22Rv1 (cell line): ENCODE data around the gene SCFD2.

Experiments
- H3K27ac ChIP-seq: fragments of 450-650 bp; 2 replicates; pipeline ENCODE4 v1.5.1; 2017
- ZFX ChIP-seq: fragments of 450-650 bp; IDR thresholded peaks from 2 replicates; pipeline ENCODE4 v1.6.1; 2017; ENCODE audit warnings: antibody characterized with exemption, borderline replicate concordance
- TF ChIP-seq, protein P1 (sequence below): fragments of 450-650 bp; IDR thresholded peaks from 2 replicates; pipeline ENCODE4 v1.5.1; 2017; ENCODE audit warnings: mild to moderate bottlenecking

SCFD2 gene

DNA sequence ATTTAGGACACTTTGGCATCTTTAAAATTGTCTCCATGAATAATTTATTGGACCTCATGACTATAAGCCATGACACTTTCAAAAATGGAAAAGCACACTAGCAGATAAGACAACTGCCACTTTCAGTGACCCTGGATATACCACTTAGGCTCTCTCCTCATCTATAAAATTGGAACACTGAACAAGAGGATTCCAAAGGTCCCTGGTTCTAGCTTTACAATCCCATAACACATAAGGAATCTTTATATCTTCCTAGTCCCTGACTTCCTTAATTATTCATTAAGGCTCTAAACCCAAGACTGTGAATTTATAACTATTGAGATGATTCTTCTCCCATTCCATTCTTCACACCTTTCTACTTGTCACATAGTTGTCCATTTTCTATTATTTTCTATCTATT is 190.2 kb downstream of the SCFD2 start:
- TF ChIP-seq ZFX = no peak
- TF ChIP-seq, protein P1, sequence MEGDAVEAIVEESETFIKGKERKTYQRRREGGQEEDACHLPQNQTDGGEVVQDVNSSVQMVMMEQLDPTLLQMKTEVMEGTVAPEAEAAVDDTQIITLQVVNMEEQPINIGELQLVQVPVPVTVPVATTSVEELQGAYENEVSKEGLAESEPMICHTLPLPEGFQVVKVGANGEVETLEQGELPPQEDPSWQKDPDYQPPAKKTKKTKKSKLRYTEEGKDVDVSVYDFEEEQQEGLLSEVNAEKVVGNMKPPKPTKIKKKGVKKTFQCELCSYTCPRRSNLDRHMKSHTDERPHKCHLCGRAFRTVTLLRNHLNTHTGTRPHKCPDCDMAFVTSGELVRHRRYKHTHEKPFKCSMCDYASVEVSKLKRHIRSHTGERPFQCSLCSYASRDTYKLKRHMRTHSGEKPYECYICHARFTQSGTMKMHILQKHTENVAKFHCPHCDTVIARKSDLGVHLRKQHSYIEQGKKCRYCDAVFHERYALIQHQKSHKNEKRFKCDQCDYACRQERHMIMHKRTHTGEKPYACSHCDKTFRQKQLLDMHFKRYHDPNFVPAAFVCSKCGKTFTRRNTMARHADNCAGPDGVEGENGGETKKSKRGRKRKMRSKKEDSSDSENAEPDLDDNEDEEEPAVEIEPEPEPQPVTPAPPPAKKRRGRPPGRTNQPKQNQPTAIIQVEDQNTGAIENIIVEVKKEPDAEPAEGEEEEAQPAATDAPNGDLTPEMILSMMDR = no peak
- no peak overlapping the region for H3K27ac ChIP-seq

DNA sequence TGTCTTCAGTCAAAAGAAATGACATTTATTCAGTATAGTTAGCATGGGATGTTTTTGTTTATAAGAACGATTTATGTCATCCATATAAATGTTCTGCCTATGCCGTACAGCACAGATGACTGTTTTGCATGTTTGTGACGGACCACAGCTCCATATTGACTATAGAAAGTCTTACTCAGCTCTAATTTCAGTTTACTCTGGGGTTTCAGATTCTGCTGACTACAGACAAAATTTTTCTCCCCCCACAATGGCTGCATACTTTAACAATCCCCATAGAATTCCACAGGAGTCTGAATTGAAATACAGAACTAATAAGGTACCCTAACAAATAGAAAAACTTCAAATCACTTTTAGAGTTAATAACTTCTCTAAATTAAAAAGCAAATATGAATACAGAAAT is 191.0 kb downstream of the SCFD2 start:
- H3K27ac ChIP-seq = no peak overlapping the region
- no peak for TF ChIP-seq ZFX
- TF ChIP-seq, protein P1 = no peak

DNA sequence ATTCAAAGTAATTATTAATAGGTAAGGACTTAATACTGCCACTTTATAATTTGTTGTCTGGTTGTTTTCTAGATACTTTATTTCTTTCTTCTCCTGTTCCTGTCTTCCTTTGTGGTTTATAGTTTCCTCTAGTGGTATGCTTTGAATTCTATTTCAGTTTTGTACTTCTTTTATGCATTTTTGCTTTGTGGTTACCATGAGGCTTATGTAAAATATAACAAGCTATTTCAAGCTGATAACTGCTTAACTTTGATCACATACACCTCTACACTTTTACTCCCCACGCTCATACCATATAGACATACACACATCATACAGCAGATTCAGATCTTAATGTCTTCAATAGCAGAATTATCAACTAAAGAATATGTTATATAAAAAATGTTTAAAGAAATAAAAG is 192.3 kb downstream of the SCFD2 start:
- TF ChIP-seq, protein P1 = no peak
- no peak for TF ChIP-seq ZFX
- no peak overlapping the region for H3K27ac ChIP-seq

DNA sequence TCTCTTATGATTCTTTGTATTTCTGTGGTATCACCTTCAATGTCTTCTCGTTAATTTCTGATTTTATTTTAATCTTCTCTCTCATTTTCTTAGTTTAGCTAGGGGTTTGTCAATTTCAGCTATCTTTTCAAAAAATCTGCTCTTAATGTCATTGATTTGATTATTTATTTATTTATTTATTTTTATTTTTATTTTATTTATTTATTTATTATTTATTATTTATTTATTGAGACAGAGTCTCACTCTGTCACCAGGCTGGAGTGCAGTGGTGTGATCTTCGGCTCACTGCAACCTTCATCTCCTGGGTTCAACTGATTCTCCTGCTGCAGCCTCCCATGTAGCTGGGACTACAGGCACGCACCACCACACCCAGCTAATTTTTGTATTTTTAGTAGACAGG is 194.1 kb downstream of the SCFD2 start:
- H3K27ac ChIP-seq = no peak overlapping the region
- TF ChIP-seq, protein P1 = no peak

DNA sequence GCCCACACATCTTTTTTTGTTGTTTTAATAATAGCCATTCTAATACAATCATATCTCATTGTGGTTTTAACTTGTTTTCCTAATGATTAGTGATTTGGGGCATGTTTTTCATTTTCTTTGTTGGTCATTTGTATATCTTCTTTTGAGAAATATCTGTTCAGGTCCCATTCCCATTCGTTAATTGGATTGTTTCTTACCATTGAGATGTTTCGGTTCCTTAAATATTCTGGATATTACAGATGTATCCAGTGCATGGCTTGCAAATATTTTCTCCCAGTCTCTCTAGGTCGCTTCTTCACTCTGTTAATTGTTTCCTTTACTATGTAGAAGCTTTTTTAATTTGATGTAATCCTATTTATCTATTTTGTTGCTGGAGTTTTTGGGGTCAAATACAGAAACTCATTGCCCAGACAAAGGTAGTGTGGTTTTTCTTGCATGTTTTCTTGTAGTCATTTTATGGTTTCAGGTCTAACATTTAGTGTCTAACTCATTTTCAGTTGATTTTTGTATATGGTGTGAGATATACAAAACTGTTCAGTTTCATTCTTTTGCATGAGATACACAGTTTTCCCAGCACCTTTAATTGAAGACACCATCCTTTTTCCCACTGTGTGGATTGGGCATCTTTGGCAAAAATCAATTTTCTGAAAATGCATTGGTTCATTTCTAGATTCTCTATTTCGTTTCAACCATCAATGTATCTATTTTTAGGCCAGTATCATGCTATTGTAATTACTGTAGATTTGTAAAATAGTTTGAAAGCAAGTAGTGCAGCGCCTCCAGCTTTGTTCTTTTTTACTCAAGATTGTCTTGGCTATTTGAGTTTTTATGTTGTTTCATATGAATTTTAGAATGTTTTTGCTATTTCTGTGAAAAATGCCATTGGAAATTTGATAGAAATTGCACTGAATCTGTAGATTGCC is 195.9 kb downstream of the SCFD2 start:
- TF ChIP-seq, protein P1 = no peak
- TF ChIP-seq ZFX = no peak
- H3K27ac ChIP-seq = no peak overlapping the region

DNA sequence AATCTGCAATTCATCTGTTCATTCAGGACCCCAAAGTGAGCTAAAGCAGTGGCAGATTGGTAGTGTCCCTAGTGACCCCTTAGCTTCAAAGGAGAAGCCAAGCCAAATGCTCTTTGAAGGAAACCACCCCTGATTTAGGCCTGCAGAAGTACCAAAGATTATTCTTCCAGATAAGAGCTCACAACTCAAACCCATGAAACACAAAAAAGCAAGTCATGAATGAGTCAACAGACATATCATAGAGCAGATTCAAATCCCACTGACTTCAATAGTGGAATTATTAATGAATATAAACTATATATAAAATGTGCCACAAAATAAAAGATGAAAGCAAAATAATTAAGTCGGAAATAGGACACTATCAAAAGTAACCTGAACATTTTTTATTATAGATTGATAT is 197.6 kb downstream of the SCFD2 start:
- H3K27ac ChIP-seq = no peak overlapping the region
- TF ChIP-seq, protein P1 = no peak
- TF ChIP-seq ZFX = no peak

DNA sequence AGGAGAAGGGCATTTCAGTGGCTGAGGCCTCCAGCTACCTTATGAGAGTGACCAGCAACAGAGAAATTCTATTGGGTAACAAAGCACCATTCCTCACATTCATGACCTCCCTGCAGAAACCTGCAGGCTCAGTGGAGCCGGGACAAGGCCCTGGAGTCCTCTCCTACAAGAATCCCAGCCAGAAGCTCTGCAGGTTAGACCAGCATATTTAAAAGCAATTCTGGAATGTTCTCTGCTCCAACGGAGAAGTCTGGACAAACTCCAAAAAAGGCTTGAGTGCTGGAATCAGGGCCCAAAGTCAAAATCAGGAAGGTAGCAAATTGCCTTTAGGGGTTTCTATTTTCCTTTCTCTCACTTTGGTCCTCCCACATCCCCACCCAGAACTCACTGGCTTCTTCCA is 202.9 kb downstream of the SCFD2 start:
- no peak for TF ChIP-seq ZFX
- TF ChIP-seq, protein P1 = no peak

More for the DNA sequence above, 202.9 kb downstream of the SCFD2 start:
- no peak overlapping the region for H3K27ac ChIP-seq
